GM21786 (cell line): ENCODE measurements around the gene PSG7.
"Not testable (repeated sequence)": the region's sequence is repeated elsewhere in the genome, so short reads cannot be mapped to it uniquely, and the experiment has no call there.

Experiments used
- ATAC-seq: cut with Tn5 transposase; IDR thresholded peaks from one replicate; pipeline ENCODE4 v1.9.1; 2021; ENCODE audit not compliant: unreplicated experiment

PSG7 gene

GRCh38 chr19:42937107-42937506 lies at the start of gene PSG7:
Gene PSG7 (minus strand): TSS chr19:42937207. CDS start chr19:42937076, 131 bp downstream.
- ATAC-seq = not testable (repeated sequence)

- no peak for ATAC-seq
These were observed 48.6 kb upstream of the PSG7 start for GRCh38 chr19:42985588-42985987.

GRCh38 chr19:42982111-42982510 lies 45.1 kb upstream of the PSG7 start:
- not testable (repeated sequence) for ATAC-seq

GRCh38 chr19:42971451-42971850 lies 34.4 kb upstream of the PSG7 start:
- ATAC-seq = not testable (repeated sequence)

- no peak for ATAC-seq
These were observed 28.2 kb upstream of the PSG7 start for GRCh38 chr19:42965176-42965575.

- ATAC-seq = no peak
These were observed 24.1 kb upstream of the PSG7 start for GRCh38 chr19:42961119-42961518.

- ATAC-seq = not testable (repeated sequence)
These were observed 15.1 kb upstream of the PSG7 start for GRCh38 chr19:42952126-42952525.

- ATAC-seq = not testable (repeated sequence)
These were observed 14.5 kb upstream of the PSG7 start for GRCh38 chr19:42951476-42951875.

- no peak for ATAC-seq
These were observed 5.3 kb upstream of the PSG7 start for GRCh38 chr19:42942187-42942789.

- not testable (repeated sequence) for ATAC-seq
These were observed 2.3 kb downstream of the PSG7 start for GRCh38 chr19:42934726-42935125.

- not testable (repeated sequence) for ATAC-seq
These were observed 2.8 kb downstream of the PSG7 start for GRCh38 chr19:42934183-42934582.

GRCh38 chr19:42933412-42933811 lies 3.6 kb downstream of the PSG7 start:
- ATAC-seq = not testable (repeated sequence)

- ATAC-seq = not testable (repeated sequence)
These were observed 4.4 kb downstream of the PSG7 start for GRCh38 chr19:42932485-42933101.

GRCh38 chr19:42930214-42930613 lies 6.8 kb downstream of the PSG7 start:
- not testable (repeated sequence) for ATAC-seq

GRCh38 chr19:42928896-42929295 lies 8.1 kb downstream of the PSG7 start:
- no peak for ATAC-seq

- no peak for ATAC-seq
These were observed 10.2 kb downstream of the PSG7 start for GRCh38 chr19:42926781-42927180.

- not testable (repeated sequence) for ATAC-seq
These were observed 13.9 kb downstream of the PSG7 start for GRCh38 chr19:42923106-42923505.

- ATAC-seq = not testable (repeated sequence)
These were observed 16.0 kb downstream of the PSG7 start for GRCh38 chr19:42920971-42921370.

- no peak for ATAC-seq
These were observed 17.3 kb downstream of the PSG7 start for GRCh38 chr19:42919757-42920079.

GRCh38 chr19:42919070-42919756 lies 17.8 kb downstream of the PSG7 start:
- not testable (repeated sequence) for ATAC-seq

- not testable (repeated sequence) for ATAC-seq
These were observed 18.5 kb downstream of the PSG7 start for GRCh38 chr19:42918377-42919069.

- not testable (repeated sequence) for ATAC-seq
These were observed 19.4 kb downstream of the PSG7 start, which contains the start of gene PSG6 for GRCh38 chr19:42917634-42918033. Gene PSG6 (minus strand): TSS chr19:42917894. CDS start chr19:42917792, 102 bp downstream.
